DOHH2 (cell line): ENCODE measurements around the gene FBXO31.

Experiments used
- H3F3A ChIP-seq: fragments of 200-600 bp; sonication (generic), shearing (Covaris generic); 2 replicates; pipeline ENCODE4 v1.6.0; 2016; ENCODE audit warnings: antibody characterized with exemption, mild to moderate bottlenecking; ENCODE audit not compliant: control insufficient read depth, insufficient read depth
- H3K27ac ChIP-seq: fragments of 200-600 bp; sonication (generic); 2 replicates; pipeline ENCODE4 v1.5.1; 2014; ENCODE audit warnings: low read depth, mild to moderate bottlenecking, low read length, moderate library complexity
- H3K27me3 ChIP-seq: fragments of 200-600 bp; sonication (generic); 2 replicates; pipeline ENCODE4 v1.6.1; 2014; ENCODE audit warnings: mild to moderate bottlenecking, low read length, mixed read lengths; ENCODE audit not compliant: control insufficient read depth
- H3K36me3 ChIP-seq: fragments of 200-600 bp; sonication (generic); 2 replicates; pipeline ENCODE4 v1.6.1; 2014; ENCODE audit warnings: mild to moderate bottlenecking, low read length, moderate library complexity, mixed read lengths; ENCODE audit not compliant: control insufficient read depth
- H3K4me1 ChIP-seq: fragments of 200-600 bp; sonication (generic); 2 replicates; pipeline ENCODE4 v1.6.1; 2014; ENCODE audit warnings: mild to moderate bottlenecking, low read length, mixed read lengths; ENCODE audit not compliant: control insufficient read depth
- H3K4me2 ChIP-seq: fragments of 200-600 bp; sonication (generic); 2 replicates; pipeline ENCODE4 v1.6.0; 2014; ENCODE audit warnings: mild to moderate bottlenecking, low read length, moderate library complexity
- H3K4me3 ChIP-seq: fragments of 200-600 bp; sonication (generic); 2 replicates; pipeline ENCODE4 v1.5.1; 2014; ENCODE audit warnings: mild to moderate bottlenecking, low read length, mixed read lengths
- H3K79me2 ChIP-seq: fragments of 200-600 bp; sonication (generic); 2 replicates; pipeline ENCODE4 v1.6.1; 2014; ENCODE audit warnings: mild to moderate bottlenecking, low read length, mixed read lengths; ENCODE audit not compliant: control insufficient read depth
- H3K9me2 ChIP-seq: fragments of 200-600 bp; sonication (generic); replicated peaks from 2 replicates; pipeline ENCODE4 v1.6.1; 2014; ENCODE audit warnings: mild to moderate bottlenecking, low read length, mixed read lengths; ENCODE audit not compliant: control insufficient read depth
- H3K9me3 ChIP-seq: fragments of 200-600 bp; sonication (generic); 2 replicates; pipeline ENCODE4 v1.6.1; 2014; ENCODE audit warnings: antibody characterized with exemption, low read length, mixed read lengths; ENCODE audit not compliant: control insufficient read depth, insufficient read depth
- H4K20me1 ChIP-seq: fragments of 200-600 bp; sonication (generic); 2 replicates; pipeline ENCODE4 v1.6.0; 2014; ENCODE audit warnings: low read depth, mild to moderate bottlenecking, antibody characterized with exemption, low read length, moderate library complexity; ENCODE audit not compliant: control insufficient read depth, insufficient read depth
- CTCF ChIP-seq: fragments of 200-600 bp; sonication (generic); IDR thresholded peaks from one replicate; pipeline ENCODE4 v1.5.1; 2014; ENCODE audit warnings: antibody characterized with exemption, mild to moderate bottlenecking, low read depth, low read length; ENCODE audit not compliant: poor library complexity, severe bottlenecking
- EZH2phosphoT487 ChIP-seq: fragments of 200-600 bp; sonication (generic); IDR thresholded peaks from 2 replicates; pipeline ENCODE4 v1.6.1; 2017; ENCODE audit warnings: borderline replicate concordance, mild to moderate bottlenecking, antibody characterized with exemption, low read length, moderate library complexity, mixed read lengths

The FBXO31 gene

GRCh38 chr16:87286839-87287626 lies 96.5 kb downstream of the FBXO31 start:
- Histone ChIP-seq H3K27me3 (no peaks in the 10 kb centered on the region), H4K20me1 (no peaks in the 10 kb centered on the region), H3K9me2 (no peaks in the 10 kb centered on the region), H3F3A (no peaks in the 10 kb centered on the region), H3K4me1 (no peaks in the 10 kb centered on the region), H3K27ac (no peak overlapping the region), H3K4me2 (no peak overlapping the region), H3K4me3 (no peak overlapping the region), H3K36me3 (no peaks in the 10 kb centered on the region), H3K9me3 (peaks cover 3% of the 10 kb centered on the region; the same call in 1 of the 2 replicates), H3K79me2 (no peaks in the 10 kb centered on the region)
- no peak for TF ChIP-seq EZH2phosphoT487
- TF ChIP-seq CTCF: no peak

- Histone ChIP-seq H3F3A (no peaks in the 10 kb centered on the region), H3K4me3 (no peak overlapping the region), H3K9me2 (no peaks in the 10 kb centered on the region), H3K4me1 (no peaks in the 10 kb centered on the region), H3K9me3 (no peaks in the 10 kb centered on the region), H3K27ac (no peak overlapping the region), H3K4me2 (no peak overlapping the region), H4K20me1 (no peaks in the 10 kb centered on the region), H3K79me2 (no peaks in the 10 kb centered on the region), H3K36me3 (no peaks in the 10 kb centered on the region), H3K27me3 (no peaks in the 10 kb centered on the region)
- TF ChIP-seq EZH2phosphoT487: no peak
- TF ChIP-seq CTCF: no peak
Observed at GRCh38 chr16:87284183-87284582, 99.4 kb downstream of the FBXO31 start.

- Histone ChIP-seq H3K27ac (no peak overlapping the region), H3K79me2 (no peaks in the 10 kb centered on the region), H3F3A (no peaks in the 10 kb centered on the region), H3K4me1 (no peaks in the 10 kb centered on the region), H3K4me3 (no peak overlapping the region), H4K20me1 (no peaks in the 10 kb centered on the region), H3K27me3 (no peaks in the 10 kb centered on the region), H3K36me3 (no peaks in the 10 kb centered on the region), H3K4me2 (no peak overlapping the region), H3K9me2 (no peaks in the 10 kb centered on the region), H3K9me3 (no peaks in the 10 kb centered on the region)
- no peak for TF ChIP-seq CTCF
- no peak for TF ChIP-seq EZH2phosphoT487
Observed at GRCh38 chr16:87279094-87279658, 104.4 kb downstream of the FBXO31 start.
